Ishikawa (cell line): ENCODE data around the gene CX3CR1.

ENCODE experiments used
- CEBPB ChIP-seq: IDR thresholded peaks from 2 replicates; pipeline ENCODE4 v1.6.1; 2012
- CREB1 ChIP-seq: IDR thresholded peaks from 2 replicates; pipeline ENCODE4 v1.6.1; 2012; ENCODE audit warnings: low read depth
- EGR1 ChIP-seq: IDR thresholded peaks from 2 replicates; pipeline ENCODE4 v1.6.1; 2012
- EP300 ChIP-seq: IDR thresholded peaks from 2 replicates; pipeline ENCODE4 v1.6.1; 2012; ENCODE audit warnings: borderline replicate concordance
- FOXM1 ChIP-seq: IDR thresholded peaks from 2 replicates; pipeline ENCODE4 v1.6.1; 2012; ENCODE audit warnings: low read depth, borderline replicate concordance
- MAX ChIP-seq: IDR thresholded peaks from 2 replicates; pipeline ENCODE4 v1.6.1; 2012
- NFIC ChIP-seq: IDR thresholded peaks from 2 replicates; pipeline ENCODE4 v1.6.1; 2012
- RAD21 ChIP-seq: IDR thresholded peaks from 2 replicates; pipeline ENCODE4 v1.6.1; 2012; ENCODE audit warnings: low read depth
- REST ChIP-seq: IDR thresholded peaks from 2 replicates; pipeline ENCODE4 v1.6.1; 2012; ENCODE audit warnings: low read depth, mild to moderate bottlenecking
- TAF1 ChIP-seq: IDR thresholded peaks from 2 replicates; pipeline ENCODE4 v1.6.1; 2012; ENCODE audit warnings: low read depth, mild to moderate bottlenecking
- TCF12 ChIP-seq: IDR thresholded peaks from 2 replicates; pipeline ENCODE4 v1.6.1; 2012; ENCODE audit warnings: low read depth
- TEAD4 ChIP-seq: IDR thresholded peaks from 2 replicates; pipeline ENCODE4 v1.6.1; 2012
- USF1 ChIP-seq: IDR thresholded peaks from 2 replicates; pipeline ENCODE4 v1.6.1; 2012
- YY1 ChIP-seq: IDR thresholded peaks from 2 replicates; pipeline ENCODE4 v1.6.1; 2012; ENCODE audit warnings: low read depth
- ZBTB7A ChIP-seq: IDR thresholded peaks from 2 replicates; pipeline ENCODE4 v1.6.1; 2012; ENCODE audit warnings: low read depth

Gene CX3CR1

GRCh38 chr3:39279745-39280517 lies at the start of gene CX3CR1:
TSS of gene CX3CR1 (minus strand) at chr3:39280036. CDS start at chr3:39266509, 13,527 bp downstream.
- TF ChIP-seq MAX (no peak), NFIC (no peak), YY1 (no peak), TCF12 (no peak), USF1 (no peak)

- TF ChIP-seq RAD21 (no peak), EGR1 (no peak), CREB1 (no peak), TCF12 (no peak), CEBPB (no peak)
These were observed 49.7 kb upstream of the CX3CR1 start, which contains the start of gene CCR8 for GRCh38 chr3:39329493-39329892. TSS of gene CCR8 (plus strand) at chr3:39329709. CDS start at chr3:39332332, 2,623 bp downstream.

GRCh38 chr3:39327746-39328349 lies 48.0 kb upstream of the CX3CR1 start:
- TF ChIP-seq RAD21 = no peak
- TF ChIP-seq TAF1 = no peak

- TF ChIP-seq YY1 (no peak), USF1 (no peak)
These were observed 47.4 kb upstream of the CX3CR1 start for GRCh38 chr3:39327053-39327745.

- TF ChIP-seq MAX (no peak), EGR1 (no peak), REST (no peak), RAD21 (no peak), FOXM1 (no peak), CEBPB (no peak), TEAD4 (no peak), TCF12 (no peak), YY1 (no peak), CREB1 (no peak), ZBTB7A (no peak), USF1 (no peak), TAF1 (no peak), EP300 (no peak), NFIC (no peak)
These were observed 45.4 kb upstream of the CX3CR1 start for GRCh38 chr3:39325236-39325635.

- TF ChIP-seq CREB1 = no peak
- TF ChIP-seq EP300 = no peak
- no peak for TF ChIP-seq TAF1
- TF ChIP-seq USF1 = no peak
- no peak for TF ChIP-seq NFIC
- no peak for TF ChIP-seq RAD21
- TF ChIP-seq FOXM1 = no peak
- TF ChIP-seq EGR1 = no peak
- no peak for TF ChIP-seq TCF12
- TF ChIP-seq ZBTB7A = no peak
- no peak for TF ChIP-seq YY1
- no peak for TF ChIP-seq CEBPB
- no peak for TF ChIP-seq REST
- no peak for TF ChIP-seq TEAD4
- TF ChIP-seq MAX = no peak
These were observed 43.7 kb upstream of the CX3CR1 start for GRCh38 chr3:39323494-39323893.
